SK-N-SH (cell line): ENCODE results near the gene CLEC16A. TPM values are rescaled to one million over a fixed set of nuclear protein-coding genes. Genes with fewer than 3 reads are reported as not detected.
A peak's percentile ranks its signal among the peaks of the same experiment; 100 is the strongest.

Experiments used
- CTCF ChIA-PET: fragments of 300-600, 350-600 bp; formaldehyde crosslinking; extraction: SDS; loops from one replicate; lab custom pipeline; 2021; lab: Yijun Ruan, JAX
- POLR2A ChIA-PET: fragments of 350-600 bp; sonication (Branson Sonifier 250); formaldehyde crosslinking; extraction: SDS; loops from one replicate; lab custom pipeline; 2020; ENCODE audit warnings: antibody characterized with exemption, inconsistent platforms; lab: Yijun Ruan, JAX
- DNase-seq: peaks from one replicate; pipeline ENCODE4 v3.0.0; 2012
- H2AFZ ChIP-seq: fragments of 200-600 bp; sonication (generic); 2 replicates; pipeline ENCODE4 v1.8.1; 2016; ENCODE audit warnings: antibody characterized with exemption, mild to moderate bottlenecking, low read depth
- H3F3A ChIP-seq: fragments of 200-600 bp; sonication (generic); replicated peaks from 2 replicates; pipeline ENCODE3; 2016; ENCODE audit warnings: antibody characterized with exemption, mild to moderate bottlenecking; ENCODE audit not compliant: insufficient read depth
- H3K27ac ChIP-seq, 2 experiments: fragments of 200-500 bp in 1 of 2; fragments of 200-600 bp in 1 of 2; sonication (Bioruptor generic) in 1 of 2; sonication (generic), shearing (Covaris generic) in 1 of 2; 2 replicates each; pipeline versions ENCODE4 v1.5.1 to v1.6.1; 2014 to 2016; ENCODE audit warnings: low read depth in 2 of 2, inconsistent platforms in 1 of 2, low read length in 1 of 2, mild to moderate bottlenecking in 1 of 2, mixed read lengths in 1 of 2
- H3K27me3 ChIP-seq: fragments of 200-600 bp; sonication (generic), shearing (Covaris generic); 2 replicates; pipeline ENCODE4 v1.6.1; 2016; ENCODE audit warnings: mixed run types; ENCODE audit not compliant: insufficient read depth
- H3K36me3 ChIP-seq, 2 experiments: fragments of 200-500 bp in 1 of 2; fragments of 200-600 bp in 1 of 2; sonication (Bioruptor generic) in 1 of 2; sonication (generic) in 1 of 2; replicated peaks in 1 of 2; 2 replicates each; pipeline versions ENCODE3 to v1.5.1; 2014 to 2016; ENCODE audit warnings: low read length in 1 of 2, mild to moderate bottlenecking in 1 of 2; ENCODE audit not compliant: insufficient read depth in 2 of 2, control insufficient read depth in 1 of 2
- H3K4me1 ChIP-seq, 2 experiments: fragments of 200-500 bp in 1 of 2; fragments of 200-600 bp in 1 of 2; sonication (Bioruptor generic) in 1 of 2; sonication (generic), shearing (Covaris generic) in 1 of 2; 2 replicates each; pipeline versions ENCODE4 v1.5.1 to v1.6.1; 2014 to 2016; ENCODE audit warnings: low read depth in 1 of 2, low read length in 1 of 2, mixed run types in 1 of 2; ENCODE audit not compliant: insufficient read depth in 2 of 2, control insufficient read depth in 1 of 2
- H3K4me2 ChIP-seq: fragments of 200-600 bp; sonication (generic), shearing (Covaris generic); 2 replicates; pipeline ENCODE4 v1.6.1; 2017; ENCODE audit warnings: mixed run types
- H3K4me3 ChIP-seq, 2 experiments: fragments of 200-500 bp in 1 of 2; fragments of 200-600 bp in 1 of 2; sonication (Bioruptor generic) in 1 of 2; sonication (generic), shearing (Covaris generic) in 1 of 2; 2 replicates each; pipeline versions ENCODE4 v1.5.1 to v1.8.1; 2014 to 2016; ENCODE audit warnings: low read depth in 2 of 2, inconsistent platforms in 1 of 2, low read length in 1 of 2, mild to moderate bottlenecking in 1 of 2, mixed read lengths in 1 of 2, moderate library complexity in 1 of 2
- H3K79me2 ChIP-seq: fragments of 200-600 bp; sonication (generic); 2 replicates; pipeline ENCODE4 v1.8.1; 2017; ENCODE audit warnings: mild to moderate bottlenecking; ENCODE audit not compliant: insufficient read depth
- H3K9ac ChIP-seq: fragments of 200-600 bp; sonication (generic); 2 replicates; pipeline ENCODE4 v1.6.1; 2017; ENCODE audit warnings: mixed run types
- H3K9me2 ChIP-seq: fragments of 200-600 bp; sonication (generic); 2 replicates; pipeline ENCODE4 v1.6.1; 2017; ENCODE audit warnings: mixed run types
- H3K9me3 ChIP-seq: fragments of 200-600 bp; sonication (generic); 2 replicates; pipeline ENCODE4 v1.6.1; 2017; ENCODE audit warnings: mixed run types, mild to moderate bottlenecking, moderate library complexity
- H4K20me1 ChIP-seq: fragments of 200-600 bp; sonication (generic); 2 replicates; pipeline ENCODE4 v1.6.1; 2017; ENCODE audit warnings: mild to moderate bottlenecking, mixed run types; ENCODE audit not compliant: insufficient read depth
- CHD2 ChIP-seq: fragments of 150-350 bp; IDR thresholded peaks from 2 replicates; pipeline ENCODE4 v1.6.1; 2018; ENCODE audit warnings: low read length; ENCODE audit not compliant: partially characterized antibody
- CTCF ChIP-seq: fragments of 200-600 bp; sonication (generic); IDR thresholded peaks from 2 replicates; pipeline ENCODE4 v1.6.1; 2017; ENCODE audit warnings: antibody characterized with exemption, mild to moderate bottlenecking, moderate library complexity
- FOXJ3 ChIP-seq: sonication (generic); formaldehyde crosslinking; IDR thresholded peaks from 2 replicates; pipeline ENCODE4 v1.5.1; 2020; ENCODE audit warnings: mild to moderate bottlenecking, missing genetic modification reagents
- MEF2A ChIP-seq: IDR thresholded peaks from 2 replicates; pipeline ENCODE4 v1.4.0; 2012; ENCODE audit warnings: low read depth, borderline replicate concordance
- TEAD4 ChIP-seq: IDR thresholded peaks from 2 replicates; pipeline ENCODE4 v1.4.0; 2012; ENCODE audit warnings: mild to moderate bottlenecking, borderline replicate concordance; ENCODE audit not compliant: insufficient read depth
- ZBTB33 ChIP-seq: IDR thresholded peaks from 2 replicates; pipeline ENCODE4 v1.4.0; 2012; ENCODE audit warnings: low read depth, borderline replicate concordance
- WGBS: methylation state at CpG from one replicate; pipeline ENCODE4 v1.1.6; 2017; ENCODE audit warnings: low lambda C conversion rate; 5-methylcytosine and 5-hydroxymethylcytosine counted together
- polyA plus RNA-seq, 3 experiments: library from polyadenylated mRNA; depleted of rRNA; stranded (reverse); fragments of >200 nt; gene quantifications; 2 replicates each; pipeline ENCODE4 v1.2.3, GENCODE V29; 2012

CLEC16A gene
- polyA plus RNA-seq, 1 of the 3 experiments (the other 2 are of a cell fraction), result 13.7 TPM

GRCh38 chr16:11085916-11086315 lies 141.6 kb downstream of the CLEC16A start:
- no peaks in the 10 kb centered on the region for H3K9me2 ChIP-seq
- TF ChIP-seq CHD2, result no peak
- no peak for TF ChIP-seq TEAD4
- no peak for TF ChIP-seq ZBTB33
- TF ChIP-seq CTCF, result no peak
- TF ChIP-seq, all 33 proteins: peak for 0
- 96% methylated on average over 4 of the region's 5 CpGs for WGBS
- Histone ChIP-seq H3K4me1 (peaks cover 17 to 48% of the 10 kb centered on the region in 2 experiments), H3K79me2 (no peaks in the 10 kb centered on the region), H3K9me3 (no peaks in the 10 kb centered on the region), H4K20me1 (no peaks in the 10 kb centered on the region), H3F3A (no peaks in the 10 kb centered on the region), H3K27me3 (no peaks in the 10 kb centered on the region), H3K4me3 (no peak overlapping the region), H2AFZ (no peak overlapping the region), H3K27ac (peak overlapping the region in 1 of 2 experiments; percentile 83; a peak in 1 of 4 replicates), H3K4me2 (no peak overlapping the region), H3K36me3 (no peaks in the 10 kb centered on the region), H3K9ac (no peak overlapping the region)
- ChIA-PET CTCF (interaction anchor here (1.1 kb wide), 1 partner anchor 169 kb away, joined by 3 read pairs; no protein-coding TSS in a partner anchor), POLR2A (no interaction called here)
- DNase-seq, result no peak

- Histone ChIP-seq H3K9me2 (no peaks in the 10 kb centered on the region), H2AFZ (no peak overlapping the region)
- WGBS, result 90% methylated on average over 4 of the region's 6 CpGs
Observed at GRCh38 chr16:11087691-11088073, 143.3 kb downstream of the CLEC16A start.

More at GRCh38 chr16:11087691-11088073, 143.3 kb downstream of the CLEC16A start:
- H3K9ac ChIP-seq, result no peak overlapping the region
- peaks cover 17 to 46% of the 10 kb centered on the region in 2 experiments for H3K4me1 ChIP-seq
- no peak for TF ChIP-seq MEF2A
- no peak for TF ChIP-seq FOXJ3
- TF ChIP-seq, all 33 proteins: peak for 0
- no peaks in the 10 kb centered on the region for H3F3A ChIP-seq
- H3K4me3 ChIP-seq, result no peak overlapping the region
- no peaks in the 10 kb centered on the region for H3K27me3 ChIP-seq
- H3K79me2 ChIP-seq, result no peaks in the 10 kb centered on the region
- H4K20me1 ChIP-seq, result no peaks in the 10 kb centered on the region
- CTCF ChIA-PET, result interaction anchor here (1.0 to 2.3 kb wide), 4 partner anchors 15 to 168 kb away, joined by 3 to 5 read pairs (median 4); partner anchors contain the start of gene SOCS1
- no peaks in the 10 kb centered on the region for H3K9me3 ChIP-seq
- H3K4me2 ChIP-seq, result no peak overlapping the region
- DNase-seq, result no peak
- POLR2A ChIA-PET, result no interaction called here
- no peak overlapping the region for H3K27ac ChIP-seq
- no peaks in the 10 kb centered on the region for H3K36me3 ChIP-seq
